ENCODE measurements around the gene TRIP4.

Gene TRIP4

GRCh38 chr15:64443747-64444621 lies 56.3 kb downstream of the TRIP4 start:
- no peak for DNase-seq (ENCODE audit: low read depth in 2 of 3, low spot score in 2 of 3)

DNA sequence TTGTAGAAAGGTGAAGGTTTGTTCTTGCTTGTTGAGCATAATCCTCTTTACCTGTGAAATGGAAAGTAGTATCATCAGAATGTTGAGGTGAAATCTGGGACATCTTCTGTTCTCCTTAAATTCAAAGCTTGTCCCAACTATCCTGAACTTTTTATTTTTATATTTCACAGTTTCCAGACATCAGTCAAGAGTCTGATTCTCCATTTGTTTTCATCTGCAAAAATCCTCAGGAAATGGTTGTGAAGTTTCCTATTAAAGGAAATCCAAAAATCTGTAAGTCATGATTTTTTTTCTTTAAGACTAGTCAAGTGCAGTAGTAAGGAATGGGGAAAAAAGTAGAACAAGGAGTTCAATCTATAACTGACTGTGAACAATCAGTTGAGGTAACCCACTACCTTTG lies 57.2 kb downstream of the TRIP4 start:
- DNase-seq (ENCODE audit: low read depth in 2 of 3, low spot score in 2 of 3), result no peak

DNA sequence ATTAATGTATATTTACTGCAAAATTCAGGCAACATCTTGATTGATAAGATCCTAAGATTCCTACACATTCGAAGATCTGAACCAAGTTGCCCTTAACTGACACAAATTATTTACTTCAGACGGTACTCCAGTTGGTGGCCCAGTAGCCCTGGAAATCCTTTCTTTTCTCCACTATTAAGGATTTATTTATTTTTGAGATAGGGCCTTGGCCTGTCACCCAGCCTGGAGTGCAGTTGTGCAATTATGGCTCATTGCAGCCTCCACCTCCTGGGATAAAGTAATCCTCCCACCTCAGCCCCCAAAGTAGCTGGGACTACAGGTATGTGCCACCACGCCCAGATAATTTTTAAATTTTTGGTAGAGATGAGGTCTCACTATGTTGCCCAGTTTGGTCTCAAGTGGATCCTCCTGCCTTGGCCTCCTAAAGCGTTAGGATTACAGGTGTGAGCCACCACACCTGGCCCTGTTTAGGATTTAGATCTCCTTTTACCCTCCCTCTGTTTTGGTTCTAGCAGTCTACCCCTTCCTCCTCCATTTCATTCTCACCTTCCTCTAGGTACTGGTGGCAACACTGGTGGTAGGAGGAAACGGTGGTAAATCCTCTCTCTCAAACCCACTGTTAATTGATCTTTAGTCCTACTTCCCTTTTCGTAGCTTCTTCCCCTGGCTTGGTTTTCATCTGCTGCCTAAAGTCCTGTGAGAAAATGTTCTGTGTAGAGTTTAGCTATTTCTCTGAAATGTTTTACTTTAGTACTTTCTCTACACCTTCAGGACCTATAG lies 60.1 kb downstream of the TRIP4 start:
- DNase-seq (ENCODE audit: low read depth in 2 of 3, low spot score in 2 of 3), result no peak

GRCh38 chr15:64452988-64453688 lies 65.5 kb downstream of the TRIP4 start:
- DNase-seq (ENCODE audit: low read depth in 2 of 3, low spot score in 2 of 3), result no peak

DNA sequence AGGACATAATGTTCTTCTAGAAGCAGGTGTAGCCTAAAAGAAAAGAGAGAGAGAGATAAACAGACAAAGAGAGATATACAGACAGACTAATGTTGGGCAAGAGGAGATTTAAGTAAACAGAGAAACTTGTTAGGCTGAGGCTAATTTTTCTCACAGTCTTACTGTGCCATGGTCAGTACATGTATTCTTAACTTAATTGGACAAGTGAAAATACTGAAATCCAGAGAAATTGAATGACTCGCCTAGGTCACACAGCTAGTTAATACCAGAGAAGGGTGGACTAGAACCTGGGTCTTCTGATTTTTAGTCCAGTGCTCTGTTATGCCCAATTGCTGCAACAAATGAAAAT lies 66.0 kb downstream of the TRIP4 start:
- no peak for DNase-seq (ENCODE audit: low read depth in 2 of 3, low spot score in 2 of 3)

DNA sequence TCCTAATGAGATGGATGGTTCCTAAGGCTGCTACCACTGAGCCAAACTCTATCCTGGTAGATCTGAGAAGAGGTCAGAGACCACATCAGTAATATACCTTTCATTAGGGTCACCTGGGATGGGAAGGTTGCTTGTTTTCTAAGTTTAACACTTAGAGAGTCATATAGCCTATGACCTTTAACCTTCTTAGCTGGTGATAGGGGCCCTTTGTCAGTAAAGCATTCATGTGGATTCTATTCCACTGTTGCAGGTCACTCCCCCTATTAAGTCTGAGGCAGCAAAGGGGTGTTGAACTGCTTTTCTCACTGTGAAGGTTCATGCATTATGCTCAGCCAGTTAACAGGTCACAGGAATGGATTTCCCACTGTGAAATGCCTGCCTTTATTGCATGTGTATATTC lies 66.6 kb downstream of the TRIP4 start:
- DNase-seq (ENCODE audit: low read depth in 2 of 3, low spot score in 2 of 3), result no peak

DNA sequence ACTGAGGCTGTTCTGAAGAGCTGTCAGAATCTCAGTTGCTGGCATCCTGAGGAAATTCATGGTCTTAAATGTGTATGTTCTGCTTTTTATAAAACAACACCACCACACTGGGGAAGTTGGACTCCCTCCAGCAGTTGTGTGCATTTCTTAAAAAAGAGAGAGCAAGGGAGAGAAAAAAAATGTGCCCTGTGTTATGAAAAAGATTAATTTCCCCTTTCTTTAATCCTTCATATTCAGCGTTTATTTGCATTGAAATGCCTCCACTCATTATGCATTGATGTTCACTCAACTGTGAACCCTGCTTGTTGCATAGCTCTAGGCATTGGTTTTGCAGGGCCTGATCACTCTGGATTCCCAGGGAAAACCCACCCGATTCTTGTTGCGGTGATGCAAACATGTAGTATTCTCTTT lies 68.3 kb downstream of the TRIP4 start:
- no peak for DNase-seq (ENCODE audit: low read depth in 2 of 3, low spot score in 2 of 3)

GRCh38 chr15:64456634-64457108 lies 69.0 kb downstream of the TRIP4 start:
- DNase-seq (ENCODE audit: low read depth in 2 of 3, low spot score in 2 of 3), result no peak

- DNase-seq (ENCODE audit: low read depth in 2 of 3, low spot score in 2 of 3), result no peak
Observed at GRCh38 chr15:64459066-64459781, 71.6 kb downstream of the TRIP4 start.

DNA sequence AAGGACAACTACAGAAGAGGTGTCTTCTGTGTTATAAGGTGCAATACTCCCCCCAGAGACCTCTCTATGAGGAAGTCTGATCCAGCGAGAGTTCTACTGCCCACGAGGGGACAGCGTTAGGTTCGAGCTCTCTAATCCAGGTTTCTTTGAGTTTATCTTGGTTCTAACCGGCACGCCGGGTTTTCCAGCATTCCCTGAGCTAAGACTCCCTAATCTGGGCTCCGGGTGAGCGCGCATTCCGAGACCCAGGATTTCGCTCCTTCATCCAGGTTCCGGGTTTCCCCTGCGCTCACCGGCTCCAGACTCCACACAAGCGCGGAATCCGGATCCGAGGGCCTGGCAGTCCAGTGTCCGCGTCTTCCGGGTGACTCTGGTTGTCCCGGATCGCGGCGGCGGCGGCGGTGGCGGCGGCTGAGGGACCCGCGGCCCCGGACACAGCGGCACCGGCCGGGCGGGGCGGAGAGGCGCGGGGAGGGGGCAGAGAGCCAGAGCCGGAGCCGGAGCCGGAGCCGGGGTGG lies 72.6 kb downstream of the TRIP4 start, which contains the start of gene ZNF609:
ZNF609 (plus strand) TSS at position 373 of the 518 bp plus-strand sequence. CDS start 38,842 bp downstream, outside the sequence.
- DNase-seq (ENCODE audit: low read depth in 2 of 3, low spot score in 2 of 3), result peak; percentile 73 to 99 (median 92)

GRCh38 chr15:64460724-64461720 lies 73.4 kb downstream of the TRIP4 start:
- DNase-seq (ENCODE audit: low read depth in 2 of 3, low spot score in 2 of 3), result peak; percentile 8 to 20 (median 16)

DNA sequence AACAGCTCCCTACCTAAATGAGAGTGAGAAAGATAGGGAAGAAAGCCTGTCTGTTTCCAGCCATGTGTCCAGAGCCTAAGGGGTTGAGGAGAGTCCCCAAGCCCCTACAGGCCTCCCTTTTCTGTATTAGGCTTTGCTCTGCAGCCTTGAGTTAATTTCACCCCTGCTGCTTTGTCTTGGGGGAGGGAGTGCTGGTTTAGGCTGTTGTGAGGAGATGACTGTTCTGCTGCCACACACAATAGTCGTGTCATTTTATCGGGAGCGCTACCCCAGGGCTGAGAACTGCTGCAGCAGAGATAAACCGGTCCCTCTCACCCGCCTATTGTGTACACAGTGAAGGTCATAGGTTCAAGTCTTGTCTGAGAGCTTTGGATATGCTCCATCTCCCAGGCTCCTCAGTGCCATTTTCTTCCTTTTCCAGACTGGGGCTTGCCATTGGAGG lies 74.1 kb downstream of the TRIP4 start:
- DNase-seq (ENCODE audit: low read depth in 2 of 3, low spot score in 2 of 3), result peak in 1 of 3 experiments; percentile 10

DNA sequence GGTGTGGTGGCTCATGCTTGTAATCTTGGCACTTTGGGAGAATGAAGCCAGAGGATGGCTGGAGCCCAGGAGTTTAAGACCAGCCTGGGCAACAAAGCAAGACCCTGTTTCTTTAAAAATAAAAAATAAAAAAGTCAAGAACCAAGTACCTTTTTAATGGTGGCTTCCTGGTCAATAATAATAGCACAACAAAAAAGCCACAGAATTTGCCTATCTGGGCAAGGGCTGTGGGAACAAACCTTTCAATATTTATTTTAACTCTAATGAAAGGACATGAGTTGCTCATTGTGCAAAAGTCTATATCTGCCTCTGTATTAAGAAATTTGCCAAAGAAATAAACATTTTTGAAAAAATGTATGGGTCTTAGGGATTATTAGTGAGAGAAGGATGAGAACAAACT lies 74.9 kb downstream of the TRIP4 start:
- no peak for DNase-seq (ENCODE audit: low read depth in 2 of 3, low spot score in 2 of 3)

GRCh38 chr15:64464276-64465005 lies 76.8 kb downstream of the TRIP4 start:
- DNase-seq (ENCODE audit: low read depth in 2 of 3, low spot score in 2 of 3), result no peak

DNA sequence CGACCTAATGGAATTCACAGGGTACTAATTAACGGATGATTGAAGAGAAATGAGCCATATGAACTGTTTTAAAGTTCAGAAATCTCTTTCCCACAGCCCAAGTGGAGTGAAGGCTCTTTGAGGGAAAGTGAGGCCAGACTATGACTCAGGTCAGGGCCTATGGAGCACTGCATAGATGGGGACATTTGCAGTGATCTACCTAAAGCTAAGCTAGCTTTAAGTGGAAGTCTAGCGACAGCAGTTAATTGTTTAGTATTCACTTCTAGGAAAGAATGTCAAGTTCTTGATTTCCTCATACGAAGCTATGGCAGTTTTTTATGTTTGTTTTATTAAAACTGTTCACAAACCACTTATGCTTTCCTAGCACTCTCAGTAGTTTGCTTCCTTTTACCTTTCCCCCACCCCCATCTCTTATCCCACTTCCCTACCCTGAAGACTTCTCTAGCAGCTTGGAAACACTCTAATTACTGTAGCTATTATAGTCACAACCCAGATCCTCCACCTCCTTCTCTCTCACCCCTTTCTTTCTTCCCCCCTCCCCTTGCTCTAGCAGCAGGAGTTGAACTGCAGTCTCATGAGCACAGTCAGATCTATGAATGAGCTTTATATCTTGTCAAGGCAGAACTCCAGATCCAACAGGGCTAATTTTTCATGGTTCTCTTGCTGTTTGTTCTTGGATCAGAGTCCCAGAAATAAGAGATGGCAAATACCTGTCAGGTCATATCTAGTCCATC lies 78.9 kb downstream of the TRIP4 start:
- DNase-seq (ENCODE audit: low read depth in 2 of 3, low spot score in 2 of 3), result no peak

GRCh38 chr15:64472161-64472560 lies 84.5 kb downstream of the TRIP4 start:
- no peak for DNase-seq (ENCODE audit: low read depth in 2 of 3, low spot score in 2 of 3)

DNA sequence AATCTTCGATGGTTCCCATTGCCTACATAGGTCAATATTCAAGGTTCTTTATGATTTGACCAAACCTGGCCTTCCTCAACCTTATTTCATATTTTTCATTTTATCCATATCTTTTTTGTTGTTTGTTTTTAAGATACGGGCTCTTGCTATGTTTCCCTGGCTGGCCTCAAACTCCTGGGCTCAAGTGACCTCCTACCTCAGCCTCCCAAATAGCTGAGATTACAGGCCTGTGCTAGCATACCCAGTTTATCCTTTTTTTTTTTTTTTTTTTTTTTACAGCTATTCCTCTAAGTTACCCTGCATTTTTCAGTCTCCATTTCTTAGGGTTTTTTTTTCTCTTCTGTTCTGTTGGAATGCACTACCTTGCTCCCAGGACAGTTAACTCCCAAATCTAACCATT lies 87.2 kb downstream of the TRIP4 start:
- no peak for DNase-seq (ENCODE audit: low read depth in 2 of 3, low spot score in 2 of 3)

DNA sequence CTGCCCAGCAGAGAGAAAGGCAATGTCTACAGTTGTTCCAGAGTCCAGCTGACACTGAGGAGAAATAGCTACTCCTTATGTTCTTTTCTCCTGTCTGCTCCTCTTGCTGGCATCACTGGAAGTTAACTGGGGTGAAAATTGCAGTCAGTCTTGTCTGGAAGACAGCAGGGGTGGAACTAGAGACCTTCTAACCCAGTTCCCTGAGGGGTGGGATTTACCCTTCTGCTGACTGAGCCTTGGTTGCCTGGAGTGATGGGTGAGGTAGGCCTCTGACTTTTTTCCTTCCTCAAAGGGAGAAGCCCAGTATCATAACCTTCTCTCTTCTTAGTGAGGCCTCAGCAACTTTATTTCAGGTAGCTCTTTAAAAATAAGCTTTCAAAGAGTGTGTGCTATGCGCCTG lies 88.9 kb downstream of the TRIP4 start:
- no peak for DNase-seq (ENCODE audit: low read depth in 2 of 3, low spot score in 2 of 3)

All from activated CD8-positive, alpha-beta memory T cell treated with anti-CD3 and anti-CD28 coated beads for 48 hours (primary cell).